Forelimb muscle (tissue), 1 donor: Measurements from ENCODE around the gene SCYGR3. TPM values are rescaled to one million over a fixed set of nuclear protein-coding genes. Genes with fewer than 3 reads are reported as not detected.

ENCODE experiments used
- polyA plus RNA-seq: library from polyadenylated mRNA; unstranded; fragments of 120-200 nt; gene quantifications from one replicate; pipeline ENCODE4 v1.2.1, GENCODE V29; 2013; ENCODE audit not compliant: insufficient read length

The SCYGR3 gene
- polyA plus RNA-seq, 1 donor = not detected

Other genes starting within 250 kb of the SCYGR3 start
- gene TM4SF20, start 235.5 kb downstream of the SCYGR3 start, polyA plus RNA-seq = 0.06 TPM
- not detected for gene SCYGR1, start 226.9 kb downstream of the SCYGR3 start, polyA plus RNA-seq
- gene AGFG1, start 142.7 kb downstream of the SCYGR3 start, polyA plus RNA-seq = 47.8 TPM
- gene SCYGR2, start 15.9 kb downstream of the SCYGR3 start, polyA plus RNA-seq = not detected
- gene SCYGR4, start 2.7 kb upstream of the SCYGR3 start, polyA plus RNA-seq = not detected
- not detected for gene SCYGR5, start 52.0 kb upstream of the SCYGR3 start, polyA plus RNA-seq
- 0.56 TPM for gene SLC19A3, start 103.2 kb upstream of the SCYGR3 start, polyA plus RNA-seq
- not detected for gene SCYGR6, start 109.9 kb upstream of the SCYGR3 start, polyA plus RNA-seq
- gene SCYGR7, start 113.5 kb upstream of the SCYGR3 start, polyA plus RNA-seq = not detected
- gene SCYGR8, start 131.1 kb upstream of the SCYGR3 start, polyA plus RNA-seq = not detected
- 0.49 TPM for gene CCL20, start 199.0 kb upstream of the SCYGR3 start, polyA plus RNA-seq